Activated naive CD8-positive, alpha-beta T cell (primary cell): ENCODE data around the gene CELSR3.

Source experiments
- H3K27ac Mint-ChIP-seq: one replicate; pipeline ENCODE4 v1.8.0; 2021; ENCODE audit warnings: mixed read lengths
- H3K27me3 Mint-ChIP-seq: one replicate; pipeline ENCODE4 v1.8.0; 2021; ENCODE audit warnings: mixed read lengths
- H3K36me3 Mint-ChIP-seq: one replicate; pipeline ENCODE4 v1.8.0; 2021; ENCODE audit warnings: mixed read lengths
- H3K4me1 Mint-ChIP-seq: one replicate; pipeline ENCODE4 v1.8.0; 2021; ENCODE audit warnings: low read depth, mixed read lengths
- H3K4me3 Mint-ChIP-seq: one replicate; pipeline ENCODE4 v1.8.0; 2021; ENCODE audit warnings: mild to moderate bottlenecking, mixed read lengths
- H3K9me3 Mint-ChIP-seq: one replicate; pipeline ENCODE4 v1.8.0; 2021; ENCODE audit warnings: low read depth, mixed read lengths

CELSR3 gene

DNA sequence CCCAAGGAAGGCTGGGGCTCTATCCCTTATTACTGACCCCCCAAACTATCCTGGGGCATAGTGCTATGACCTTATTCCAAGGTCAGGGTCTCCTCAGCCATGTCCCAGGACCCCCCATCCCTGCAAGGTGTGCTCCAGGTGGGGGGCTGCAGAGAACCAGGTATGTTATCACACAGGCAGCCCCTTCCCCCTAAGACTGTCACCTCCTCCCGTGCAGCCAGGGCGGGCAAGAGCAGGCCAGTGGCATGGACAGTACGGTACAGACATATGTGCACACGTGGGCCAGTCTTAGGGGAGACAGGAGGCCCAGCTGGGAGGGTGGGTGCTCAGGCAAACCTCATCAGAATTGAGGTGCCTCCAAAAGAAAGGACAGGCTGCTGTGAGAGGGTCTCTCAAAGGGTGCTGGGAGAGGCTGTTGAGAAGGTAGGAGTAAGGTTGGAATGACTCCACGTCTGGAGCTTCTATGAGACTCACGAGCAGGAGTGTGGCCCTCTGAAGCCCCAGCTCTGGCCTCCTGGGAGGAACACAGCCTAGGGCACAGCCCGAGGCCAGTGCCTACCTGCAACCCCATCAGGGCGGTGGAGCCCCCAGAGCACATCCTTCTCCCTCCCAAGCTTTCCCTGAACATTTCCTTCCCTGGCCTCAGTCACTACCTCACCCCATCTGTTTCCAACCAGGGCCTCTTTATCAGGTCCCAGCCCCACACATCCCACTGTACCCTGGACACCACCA lies 65.8 kb downstream of the CELSR3 start:
- H3K9me3 Mint-ChIP-seq = no peaks in the 10 kb centered on the region
- no peak overlapping the region for H3K4me3 Mint-ChIP-seq
- no peak overlapping the region for H3K27ac Mint-ChIP-seq
- peaks cover 8% of the 10 kb centered on the region for H3K4me1 Mint-ChIP-seq
- peaks cover 6% of the 10 kb centered on the region for H3K27me3 Mint-ChIP-seq
- H3K36me3 Mint-ChIP-seq = peaks cover 4% of the 10 kb centered on the region

GRCh38 chr3:48596157-48596556 lies 66.5 kb downstream of the CELSR3 start:
- peak overlapping the region; percentile 17 for H3K4me3 Mint-ChIP-seq
- peaks cover 6% of the 10 kb centered on the region for H3K27me3 Mint-ChIP-seq
- peaks cover 8% of the 10 kb centered on the region for H3K4me1 Mint-ChIP-seq
- H3K27ac Mint-ChIP-seq = no peak overlapping the region
- H3K9me3 Mint-ChIP-seq = no peaks in the 10 kb centered on the region
- peaks cover 4% of the 10 kb centered on the region for H3K36me3 Mint-ChIP-seq

DNA sequence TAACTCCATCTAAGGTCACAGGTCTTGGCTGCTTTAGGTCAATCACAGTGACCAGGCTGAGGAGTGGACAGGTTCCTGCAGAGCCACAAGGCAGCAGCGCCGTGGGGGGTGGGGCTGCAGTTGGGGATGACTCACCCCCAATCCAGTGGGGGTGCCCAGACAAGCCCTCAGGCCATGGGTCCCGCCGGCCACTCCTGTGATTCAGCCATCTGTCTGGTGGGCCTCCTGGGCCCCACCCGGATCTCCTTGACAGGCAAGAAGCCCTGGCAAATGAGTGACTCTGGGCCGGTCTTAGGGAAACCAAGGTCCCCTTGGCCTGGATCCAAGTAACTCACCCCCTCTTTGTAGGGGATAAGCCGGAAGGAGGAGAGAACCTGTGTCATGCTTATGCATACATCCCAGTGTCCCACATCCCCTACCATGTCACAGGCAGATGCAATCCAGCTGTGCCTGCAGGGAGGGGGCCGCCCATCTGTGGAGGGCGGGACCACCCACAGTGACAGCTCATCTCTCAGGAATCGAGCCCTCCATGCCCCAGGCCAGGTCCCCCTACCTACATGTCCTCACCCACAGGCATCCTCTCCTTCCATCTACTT lies 67.1 kb downstream of the CELSR3 start:
- no peaks in the 10 kb centered on the region for H3K9me3 Mint-ChIP-seq
- no peak overlapping the region for H3K27ac Mint-ChIP-seq
- H3K36me3 Mint-ChIP-seq = peaks cover 6% of the 10 kb centered on the region
- H3K4me1 Mint-ChIP-seq = peaks cover 8% of the 10 kb centered on the region
- H3K27me3 Mint-ChIP-seq = peaks cover 9% of the 10 kb centered on the region
- H3K4me3 Mint-ChIP-seq = no peak overlapping the region

GRCh38 chr3:48595075-48595525 lies 67.6 kb downstream of the CELSR3 start, which contains the start of gene COL7A1:
Gene COL7A1 (minus strand): TSS chr3:48595329. CDS start chr3:48595159, 170 bp downstream.
- Mint-ChIP-seq H3K27ac (no peak within 1 kb of the TSS), H3K4me1 (peaks cover 8% of the 10 kb centered on the region), H3K9me3 (no peaks in the 10 kb centered on the region), H3K4me3 (peak within 1 kb of the TSS; percentile 17), H3K36me3 (peaks cover 6% of the 10 kb centered on the region), H3K27me3 (peaks cover 9% of the 10 kb centered on the region)

GRCh38 chr3:48594417-48595049 lies 68.2 kb downstream of the CELSR3 start:
- H3K36me3 Mint-ChIP-seq = peaks cover 6% of the 10 kb centered on the region
- peaks cover 11% of the 10 kb centered on the region for H3K27me3 Mint-ChIP-seq
- no peak overlapping the region for H3K27ac Mint-ChIP-seq

DNA sequence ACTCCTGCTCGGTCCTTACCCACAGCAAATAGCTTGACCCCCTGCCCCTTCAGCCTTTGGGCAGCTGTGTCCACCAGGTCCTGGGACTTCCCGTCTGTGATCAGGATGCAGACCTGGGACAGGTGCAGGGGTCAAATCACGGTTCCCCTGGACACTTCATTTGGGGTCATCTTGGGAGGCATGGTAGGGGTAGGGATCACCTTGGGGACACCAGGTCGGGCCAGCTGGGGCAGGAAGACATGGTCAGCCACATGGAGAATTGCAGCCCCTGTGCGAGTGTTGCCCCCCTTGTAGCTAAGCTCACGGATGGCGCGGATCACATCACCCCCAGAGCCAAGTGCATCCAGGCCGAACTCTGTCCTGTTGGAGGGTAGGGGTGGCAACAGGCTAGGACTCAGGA lies 69.3 kb downstream of the CELSR3 start:
- Mint-ChIP-seq H3K36me3 (peaks cover 6% of the 10 kb centered on the region), H3K4me3 (no peak overlapping the region), H3K27ac (no peak overlapping the region), H3K4me1 (peaks cover 6% of the 10 kb centered on the region), H3K9me3 (no peaks in the 10 kb centered on the region), H3K27me3 (peaks cover 18% of the 10 kb centered on the region)

More at GRCh38 chr3:48594417-48595049, 68.2 kb downstream of the CELSR3 start:
- no peak overlapping the region for H3K4me3 Mint-ChIP-seq
- H3K4me1 Mint-ChIP-seq = peaks cover 8% of the 10 kb centered on the region
- H3K9me3 Mint-ChIP-seq = no peaks in the 10 kb centered on the region

GRCh38 chr3:48592519-48593087 lies 70.1 kb downstream of the CELSR3 start:
- no peak overlapping the region for H3K4me3 Mint-ChIP-seq
- peaks cover 18% of the 10 kb centered on the region for H3K27me3 Mint-ChIP-seq
- peaks cover 6% of the 10 kb centered on the region for H3K36me3 Mint-ChIP-seq
- H3K27ac Mint-ChIP-seq = no peak overlapping the region
- no peaks in the 10 kb centered on the region for H3K9me3 Mint-ChIP-seq
- peaks cover 6% of the 10 kb centered on the region for H3K4me1 Mint-ChIP-seq

GRCh38 chr3:48591886-48592518 lies 70.7 kb downstream of the CELSR3 start:
- Mint-ChIP-seq H3K9me3 (no peaks in the 10 kb centered on the region), H3K27ac (no peak overlapping the region), H3K4me3 (no peak overlapping the region), H3K27me3 (peaks cover 20% of the 10 kb centered on the region), H3K4me1 (peaks cover 3% of the 10 kb centered on the region), H3K36me3 (peaks cover 2% of the 10 kb centered on the region)

GRCh38 chr3:48591436-48591835 lies 71.2 kb downstream of the CELSR3 start:
- Mint-ChIP-seq H3K4me1 (peaks cover 3% of the 10 kb centered on the region), H3K36me3 (peaks cover 2% of the 10 kb centered on the region), H3K27ac (no peak overlapping the region), H3K27me3 (peaks cover 20% of the 10 kb centered on the region), H3K9me3 (no peaks in the 10 kb centered on the region), H3K4me3 (no peak overlapping the region)

- Mint-ChIP-seq H3K4me3 (no peak overlapping the region), H3K27ac (no peak overlapping the region), H3K36me3 (peaks cover 2% of the 10 kb centered on the region)
Measured at GRCh38 chr3:48588230-48588629, 74.5 kb downstream of the CELSR3 start.

DNA sequence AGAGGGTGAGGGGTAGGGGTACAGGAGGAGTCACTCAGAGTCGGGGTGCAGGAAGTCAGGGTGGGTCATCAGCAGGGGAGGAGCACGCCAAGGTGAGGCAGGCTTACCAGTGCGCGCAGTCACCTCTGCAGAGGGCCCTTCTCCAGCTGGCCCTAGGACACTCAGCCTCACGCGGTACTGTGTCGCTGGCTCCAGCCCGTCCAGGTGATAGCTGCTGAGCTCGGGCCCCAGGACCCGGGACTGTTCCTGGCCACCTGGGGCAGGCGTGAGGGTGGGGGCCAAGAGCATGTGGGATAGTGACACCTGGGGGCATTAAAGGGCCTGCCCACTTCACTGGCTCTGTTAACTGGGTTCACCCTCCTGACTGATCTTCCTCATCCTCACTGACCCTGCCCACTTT lies 75.0 kb downstream of the CELSR3 start:
- Mint-ChIP-seq H3K9me3 (no peaks in the 10 kb centered on the region), H3K4me3 (no peak overlapping the region), H3K27me3 (peaks cover 15% of the 10 kb centered on the region), H3K27ac (no peak overlapping the region), H3K4me1 (no peaks in the 10 kb centered on the region), H3K36me3 (peaks cover 2% of the 10 kb centered on the region)

More at GRCh38 chr3:48588230-48588629, 74.5 kb downstream of the CELSR3 start:
- no peaks in the 10 kb centered on the region for H3K9me3 Mint-ChIP-seq
- H3K4me1 Mint-ChIP-seq = no peaks in the 10 kb centered on the region
- H3K27me3 Mint-ChIP-seq = peaks cover 18% of the 10 kb centered on the region
